Mesodermal cell (in vitro differentiated cells): ENCODE results near the gene TTLL1. TPM values are rescaled to one million over a fixed set of nuclear protein-coding genes. Genes with fewer than 3 reads are reported as not detected.

ENCODE experiments used
- H3K27ac ChIP-seq: 2 replicates; pipeline ENCODE4 v1.7.0; 2013; ENCODE audit warnings: mild to moderate bottlenecking, low read depth, low read length, moderate library complexity; ENCODE audit not compliant: severe bottlenecking
- H3K36me3 ChIP-seq: 2 replicates; pipeline ENCODE4 v1.7.1; 2013; ENCODE audit warnings: mild to moderate bottlenecking, low read length, moderate library complexity; ENCODE audit not compliant: control insufficient read depth, insufficient read depth
- H3K4me1 ChIP-seq: one replicate; pipeline ENCODE4 v1.7.1; 2013; ENCODE audit warnings: mild to moderate bottlenecking, low read length; ENCODE audit not compliant: insufficient read depth, control insufficient read depth, poor library complexity, severe bottlenecking
- H3K4me3 ChIP-seq: 2 replicates; pipeline ENCODE4 v1.7.0; 2013; ENCODE audit warnings: low read length, control low read depth, mild to moderate bottlenecking; ENCODE audit not compliant: insufficient read depth, poor library complexity, severe bottlenecking; ENCODE audit errors: extremely low read depth
- H3K9me3 ChIP-seq: 2 replicates; pipeline ENCODE4 v1.7.1; 2013; ENCODE audit warnings: mild to moderate bottlenecking, low read length, moderate library complexity; ENCODE audit not compliant: control insufficient read depth
- WGBS, 2 experiments: methylation state at CpG; one replicate each; pipeline ENCODE4 v1.1.5; 2013; ENCODE audit warnings: missing lambda C conversion rate in 2 of 2; ENCODE audit not compliant: insufficient coverage in 2 of 2; 5-methylcytosine and 5-hydroxymethylcytosine counted together
- polyA plus RNA-seq, 2 experiments: library from polyadenylated mRNA; stranded (reverse); fragments of 50-300 nt; gene quantifications; one replicate each; pipeline ENCODE4 v1.2.3, GENCODE V29; 2013

Gene TTLL1
- polyA plus RNA-seq (2013, experiment 1 of 2): 21.6 TPM
- polyA plus RNA-seq (2013, experiment 2 of 2): 20.7 TPM

DNA sequence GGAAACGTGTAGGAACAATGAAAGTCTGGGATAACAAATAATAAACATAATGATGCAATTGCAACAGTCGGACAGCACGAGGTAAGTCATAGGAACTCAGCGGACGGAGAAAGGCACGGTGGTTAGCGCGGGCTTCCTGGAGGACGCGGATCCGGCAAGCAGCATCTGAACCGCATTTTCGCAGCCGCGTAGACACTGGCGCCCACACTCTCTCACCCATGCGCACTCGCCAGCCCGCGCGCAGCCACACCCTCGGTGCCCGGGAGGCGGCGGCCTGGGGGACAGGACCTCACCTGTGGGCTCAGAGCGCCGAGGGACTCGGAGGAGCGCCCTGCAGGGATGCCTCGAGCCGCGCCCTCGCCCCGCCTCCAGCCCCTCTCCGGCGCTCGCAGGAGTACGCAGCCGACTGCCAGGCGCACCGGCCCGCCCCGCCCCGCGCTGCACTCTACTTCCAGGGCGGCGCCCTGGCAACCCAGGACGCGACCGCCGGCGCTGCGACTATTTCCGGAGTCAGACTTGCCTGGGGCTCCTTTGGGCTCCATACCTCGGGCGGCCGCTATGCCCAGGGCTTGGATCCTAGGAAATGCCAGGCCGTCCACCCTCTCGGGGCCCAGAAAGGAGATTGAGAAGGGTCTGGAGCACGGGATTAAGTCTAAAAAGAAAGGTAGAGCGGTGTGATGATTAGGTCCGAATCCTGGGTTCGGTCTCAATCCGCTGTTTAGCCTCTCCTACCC lies at the start of gene TTLL1:
TSS of gene TTLL1 (minus strand) at position 408 of the 734 bp plus-strand sequence. CDS start 13,805 bp downstream, outside the sequence.
- Histone ChIP-seq H3K9me3 (no peaks in the 10 kb centered on the region), H3K27ac (no peak within 1 kb of the TSS), H3K36me3 (no peaks in the 10 kb centered on the region), H3K4me3 (peak within 1 kb of the TSS; percentile 69), H3K4me1 (peaks cover 9% of the 10 kb centered on the region)
- 6 to 7% methylated on average over 53 to 63 of the region's 64 CpGs for WGBS, 2 experiments

DNA sequence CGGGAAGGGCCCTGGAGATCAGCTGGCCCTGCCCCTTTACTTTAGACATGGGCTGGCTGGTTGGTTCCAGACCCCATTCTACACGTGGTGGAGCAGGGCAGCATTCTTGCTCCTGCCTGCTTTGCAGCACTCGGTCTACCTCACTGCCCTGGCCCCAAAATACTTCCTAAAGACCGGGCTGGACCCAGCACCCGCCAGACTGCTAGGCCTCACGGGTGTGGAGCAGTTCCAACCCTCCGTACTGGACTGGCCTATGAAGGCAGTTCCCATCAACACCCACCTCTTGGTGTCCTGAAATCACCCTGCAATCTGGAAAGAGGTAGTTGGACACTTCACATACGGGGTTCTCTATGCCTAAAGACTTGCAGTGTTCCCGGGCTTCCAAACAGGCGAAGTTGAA lies 47.6 kb upstream of the TTLL1 start:
- WGBS, 2 experiments: 90 to 91% methylated on average over 5 to 10 of the region's 10 CpGs
- peaks cover 71% of the 10 kb centered on the region for H3K36me3 ChIP-seq
- H3K9me3 ChIP-seq: no peaks in the 10 kb centered on the region
- no peaks in the 10 kb centered on the region for H3K4me1 ChIP-seq
- peak overlapping the region; percentile 62 for H3K27ac ChIP-seq
- H3K4me3 ChIP-seq: no peak overlapping the region

DNA sequence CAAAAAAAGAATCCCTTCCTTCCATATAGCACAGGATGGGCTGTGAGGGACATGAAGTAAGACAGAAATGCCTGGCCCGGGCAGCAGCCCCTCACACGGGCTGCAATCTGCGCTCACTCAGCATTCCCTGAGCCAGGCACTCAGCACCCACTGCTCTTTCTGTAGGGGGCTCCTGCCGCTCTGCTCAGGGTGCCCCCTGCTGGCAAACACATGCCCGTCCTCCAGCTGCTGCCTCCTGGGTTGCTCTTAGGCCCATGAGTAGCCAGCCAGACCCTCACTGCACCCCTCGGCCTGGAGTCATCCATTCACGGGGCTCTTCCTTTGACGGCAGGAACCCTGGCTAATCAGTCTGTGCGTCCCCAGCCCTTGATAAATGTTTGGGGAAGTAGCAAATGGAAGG lies 47.1 kb upstream of the TTLL1 start:
- H3K4me3 ChIP-seq: no peak overlapping the region
- no peaks in the 10 kb centered on the region for H3K4me1 ChIP-seq
- peak overlapping the region; percentile 62 for H3K27ac ChIP-seq
- H3K36me3 ChIP-seq: peaks cover 71% of the 10 kb centered on the region
- no peaks in the 10 kb centered on the region for H3K9me3 ChIP-seq
- 64 to 72% methylated on average over 6 to 7 of the region's 9 CpGs for WGBS, 2 experiments

DNA sequence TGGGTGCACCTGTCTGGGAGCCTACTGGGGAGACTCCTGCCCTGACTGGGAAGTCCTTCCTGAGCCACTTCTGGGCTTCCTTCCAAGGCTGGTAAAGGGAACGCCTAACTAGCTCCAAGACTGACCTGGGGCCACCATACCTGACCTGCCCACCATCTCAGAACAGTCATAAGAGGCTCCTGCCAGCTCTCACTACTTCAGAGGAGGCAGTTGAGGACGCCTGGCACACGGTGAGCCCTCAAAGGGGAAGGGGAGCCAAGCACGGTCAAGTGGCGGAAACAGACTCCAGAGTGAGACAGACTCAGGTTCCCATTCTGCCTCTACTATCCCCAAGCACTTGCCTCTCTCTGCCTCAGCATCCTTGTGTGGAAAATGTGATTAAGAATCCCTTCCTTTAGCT lies 46.4 kb upstream of the TTLL1 start:
- Histone ChIP-seq H3K4me3 (no peak overlapping the region), H3K36me3 (peaks cover 64% of the 10 kb centered on the region)

DNA sequence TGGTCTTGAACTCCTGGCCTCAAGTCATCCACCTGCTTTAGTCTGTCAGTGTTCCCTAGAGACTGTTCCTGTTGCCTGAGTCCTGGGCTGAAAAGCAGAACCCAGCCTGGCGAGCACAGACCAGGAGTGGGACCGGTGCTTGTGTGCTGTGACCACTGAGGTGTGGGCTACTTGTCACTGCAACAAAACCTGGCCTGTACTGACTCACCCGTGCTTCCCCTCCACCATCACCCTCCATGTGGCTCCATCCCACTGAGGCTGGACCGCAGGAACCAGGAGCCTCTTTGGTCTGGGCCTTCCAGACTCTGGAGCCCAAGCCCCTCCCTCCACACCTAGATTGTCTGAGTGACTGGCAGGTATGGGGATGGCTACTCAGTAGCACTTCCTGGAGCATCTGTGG lies 45.4 kb upstream of the TTLL1 start:
- Histone ChIP-seq H3K36me3 (peaks cover 54% of the 10 kb centered on the region), H3K9me3 (no peaks in the 10 kb centered on the region), H3K4me3 (no peak overlapping the region), H3K4me1 (no peaks in the 10 kb centered on the region), H3K27ac (no peak overlapping the region)
- WGBS, 2 experiments: 94% methylated on average over 2 to 3 of the region's 4 CpGs

More for the DNA sequence above, 46.4 kb upstream of the TTLL1 start:
- WGBS, 2 experiments: 93 to 100% methylated on average over 1 to 2 of the region's 5 CpGs
- no peak overlapping the region for H3K27ac ChIP-seq
- no peaks in the 10 kb centered on the region for H3K4me1 ChIP-seq
- no peaks in the 10 kb centered on the region for H3K9me3 ChIP-seq

DNA sequence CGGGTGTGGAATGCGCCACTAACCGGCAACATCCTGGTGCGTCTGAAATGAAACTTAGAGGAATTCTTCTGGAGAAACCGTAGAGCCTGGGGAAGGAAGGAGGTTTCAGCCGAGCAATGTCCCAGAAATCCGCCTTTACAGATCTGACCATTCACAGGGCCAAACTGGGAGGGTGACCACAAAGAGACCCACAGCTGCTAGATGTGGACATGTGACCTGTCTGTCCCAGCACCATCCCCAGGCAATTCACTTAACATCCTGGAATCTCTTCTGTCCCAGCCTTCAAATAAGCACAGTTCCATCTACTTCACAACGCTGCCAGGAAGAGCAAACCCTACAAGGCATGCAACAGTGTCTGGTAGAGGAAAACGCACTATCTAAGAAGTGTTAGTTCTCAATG lies 44.2 kb upstream of the TTLL1 start:
- Histone ChIP-seq H3K9me3 (no peaks in the 10 kb centered on the region), H3K27ac (no peak overlapping the region), H3K36me3 (peaks cover 44% of the 10 kb centered on the region)

DNA sequence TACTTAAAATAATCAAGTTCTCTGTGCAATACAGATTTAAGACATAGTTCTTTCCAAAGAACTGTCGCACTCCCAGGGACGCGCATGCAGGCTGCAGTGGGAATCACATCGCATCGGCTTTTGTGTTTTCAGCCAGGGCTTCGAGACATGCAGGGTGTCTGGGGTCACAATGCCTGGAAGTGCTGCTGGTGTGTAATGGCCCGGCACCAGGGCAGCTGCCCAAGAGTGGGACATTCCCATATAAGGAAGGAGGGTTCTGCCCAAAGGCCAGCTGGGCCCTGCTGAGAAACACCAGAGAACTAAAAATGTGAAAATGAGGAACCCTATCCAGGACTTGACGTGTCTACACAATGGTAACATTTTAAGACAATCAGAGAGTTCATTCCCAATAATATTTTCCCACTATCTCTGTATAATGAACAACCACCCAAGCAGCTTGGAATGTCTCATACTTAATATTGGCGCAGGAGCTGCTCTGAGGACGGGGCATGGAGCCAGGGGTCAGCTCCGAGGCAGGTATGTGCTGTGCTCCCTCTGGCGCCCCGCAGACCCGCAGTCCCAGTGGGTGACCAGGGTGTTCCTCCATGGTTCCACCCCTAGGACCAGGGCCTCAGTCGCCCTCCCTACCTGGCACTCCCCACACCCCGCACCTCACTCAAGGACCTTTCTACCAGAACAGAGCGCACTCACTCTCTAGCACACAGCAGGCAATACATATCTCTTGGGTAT lies 42.7 kb upstream of the TTLL1 start:
- Histone ChIP-seq H3K4me3 (no peak overlapping the region), H3K9me3 (no peaks in the 10 kb centered on the region), H3K4me1 (peaks cover 9% of the 10 kb centered on the region), H3K27ac (no peak overlapping the region), H3K36me3 (peaks cover 36% of the 10 kb centered on the region)
- WGBS, 2 experiments: 97 to 99% methylated on average over 13 to 17 of the region's 17 CpGs

More for the DNA sequence above, 44.2 kb upstream of the TTLL1 start:
- Histone ChIP-seq H3K4me1 (no peaks in the 10 kb centered on the region), H3K4me3 (no peak overlapping the region)
- 82 to 84% methylated on average over 7 to 9 of the region's 9 CpGs for WGBS, 2 experiments

DNA sequence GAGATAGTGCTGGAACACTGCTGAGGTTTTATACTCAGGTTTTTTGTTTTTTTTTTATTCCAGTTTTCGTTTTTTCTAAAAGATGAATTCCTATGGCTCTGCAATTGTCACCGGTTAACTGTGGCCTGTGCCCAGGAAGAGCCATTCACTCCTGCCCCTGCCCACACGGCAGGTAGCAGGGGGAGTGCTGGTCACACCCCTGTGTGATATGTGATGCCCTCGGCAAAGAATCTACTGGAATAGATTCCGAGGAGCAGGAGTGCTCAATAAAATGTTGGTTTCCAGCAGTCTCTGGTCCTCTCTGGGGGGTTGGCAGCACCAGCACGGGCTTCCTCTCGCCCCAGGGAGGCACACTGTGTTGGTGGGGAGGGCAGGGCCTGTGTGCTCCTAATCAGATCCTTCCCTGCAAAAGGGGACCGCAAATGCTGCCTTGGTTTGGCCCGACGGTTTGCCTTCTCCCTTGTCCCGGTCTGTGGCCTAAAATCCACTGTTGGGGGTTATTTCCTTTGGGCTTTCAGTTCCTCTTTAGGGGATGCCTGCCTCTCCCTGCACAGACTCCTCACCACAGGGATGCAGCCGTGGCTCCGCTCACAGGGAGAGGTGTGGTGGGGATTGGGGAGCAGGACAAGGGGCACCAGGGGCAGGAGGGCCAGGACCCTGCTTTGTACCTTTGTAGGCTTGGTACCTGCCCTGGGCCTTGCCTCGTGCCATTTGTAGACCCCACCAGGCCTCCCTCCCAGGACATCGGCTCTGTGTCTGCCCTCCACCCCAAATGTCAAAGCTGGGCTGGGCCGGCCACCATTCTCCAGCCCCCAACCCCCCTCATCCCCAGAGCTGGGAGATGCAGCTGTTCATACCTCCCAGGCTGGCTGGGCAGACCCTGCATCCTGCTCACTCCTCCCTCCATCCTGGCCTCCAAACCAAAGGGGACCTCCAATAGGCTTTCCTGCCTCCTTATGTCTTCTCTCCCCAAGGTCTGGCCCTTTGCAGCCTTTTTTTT lies 40.5 kb upstream of the TTLL1 start:
- 64 to 79% methylated on average over 7 to 13 of the region's 16 CpGs for WGBS, 2 experiments
- H3K4me1 ChIP-seq: peaks cover 18% of the 10 kb centered on the region
- no peak overlapping the region for H3K4me3 ChIP-seq
- no peak overlapping the region for H3K27ac ChIP-seq
- peaks cover 20% of the 10 kb centered on the region for H3K36me3 ChIP-seq
- H3K9me3 ChIP-seq: no peaks in the 10 kb centered on the region

DNA sequence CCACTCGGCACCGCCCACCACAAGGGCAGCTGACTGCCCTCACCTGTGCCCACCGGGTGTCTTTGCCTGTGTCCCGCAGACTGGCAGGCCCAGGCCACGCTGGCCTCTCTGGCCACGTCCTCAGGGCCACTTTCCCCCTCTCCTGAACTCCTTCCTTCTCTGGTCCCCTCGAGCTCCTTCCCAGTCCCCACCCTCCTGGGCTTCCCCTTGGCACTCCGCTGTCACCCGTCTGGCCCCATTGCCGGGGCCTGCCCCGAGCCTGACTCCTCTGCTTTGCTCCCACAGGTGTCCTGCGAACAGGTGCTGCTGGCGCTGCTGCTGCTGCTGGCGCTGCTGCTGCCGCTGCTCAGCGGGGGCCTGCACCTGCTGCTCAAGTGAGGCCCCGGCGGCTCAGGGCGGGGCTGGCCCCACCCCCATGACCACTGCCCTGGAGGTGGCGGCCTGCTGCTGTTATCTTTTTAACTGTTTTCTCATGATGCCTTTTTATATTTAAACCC lies 39.8 kb upstream of the TTLL1 start:
- Histone ChIP-seq H3K4me1 (peaks cover 18% of the 10 kb centered on the region), H3K36me3 (peaks cover 12% of the 10 kb centered on the region), H3K27ac (no peak overlapping the region), H3K4me3 (no peak overlapping the region), H3K9me3 (no peaks in the 10 kb centered on the region)
- WGBS, 2 experiments: 68 to 76% methylated on average over 15 to 19 of the region's 20 CpGs

DNA sequence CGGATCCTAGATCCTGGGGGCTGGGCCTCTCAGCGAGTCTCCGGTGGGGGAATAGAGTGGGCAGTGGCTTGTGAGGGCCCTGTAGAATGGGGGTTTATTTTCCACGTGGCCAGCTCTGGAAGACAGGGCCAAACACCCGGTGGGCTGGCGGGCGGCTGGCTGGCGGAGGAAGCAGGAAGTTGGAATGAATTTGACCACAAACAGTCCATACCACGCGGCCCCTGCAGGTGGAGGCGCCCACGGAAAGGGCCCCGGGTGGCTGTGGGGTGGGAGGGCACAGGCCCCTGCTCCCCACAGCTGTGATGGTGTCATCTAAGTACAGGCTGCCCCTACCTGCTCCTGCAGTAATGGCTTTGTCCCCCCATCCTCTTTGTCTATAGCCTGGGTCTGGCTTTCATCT lies 38.9 kb upstream of the TTLL1 start:
- H3K36me3 ChIP-seq: peaks cover 4% of the 10 kb centered on the region
- 95% methylated on average over 7 to 13 of the region's 13 CpGs for WGBS, 2 experiments
- H3K4me1 ChIP-seq: peaks cover 18% of the 10 kb centered on the region
- no peak overlapping the region for H3K4me3 ChIP-seq
- no peak overlapping the region for H3K27ac ChIP-seq
- no peaks in the 10 kb centered on the region for H3K9me3 ChIP-seq
